ENCODE data around the gene SGK1. TPM values are rescaled to one million over a fixed set of nuclear protein-coding genes. Genes with fewer than 3 reads are reported as not detected.
"Not testable (repeated sequence)": the region's sequence is repeated elsewhere in the genome, so short reads cannot be mapped to it uniquely, and the experiment has no call there.

The SGK1 gene
- polyA plus RNA-seq, 1 of the 3 experiments (the other 2 are of a cell fraction), result 440 TPM

GRCh38 chr6:134195164-134195906, 122.6 kb downstream of the SGK1 start:
- DNase-seq, result no peak
- H3K4me3 ChIP-seq (ENCODE audit: low read depth in 2 of 2, low read length in 1 of 2), result no peak overlapping the region
- POLR2A ChIA-PET, result no interaction called here
- H2AFZ ChIP-seq (ENCODE audit: low read depth), result peak overlapping the region; percentile 69; the same call in 1 of the 2 replicates
- H4K20me1 ChIP-seq (ENCODE audit: insufficient read depth), result no peaks in the 10 kb centered on the region
- TF ChIP-seq RAD21 (IDR thresholded peaks at IDR 0.05; ENCODE audit: low read length) (no peak), TCF12 (IDR thresholded peaks at IDR 0.05) (no peak), MEF2A (IDR thresholded peaks at IDR 0.05; ENCODE audit: borderline replicate concordance, low read depth) (no peak)
- 66% methylated on average over 3 of the region's 3 CpGs for WGBS (ENCODE audit: low lambda C conversion rate)
- H3K36me3 ChIP-seq (replicated peaks in 1 of 2; ENCODE audit: control insufficient read depth in 1 of 2, insufficient read depth in 2 of 2, low read length in 1 of 2), result no peaks in the 10 kb centered on the region
- no peaks in the 10 kb centered on the region for H3K79me2 ChIP-seq (ENCODE audit: insufficient read depth)
- no peak overlapping the region for H3K9ac ChIP-seq
- H3K9me3 ChIP-seq, result no peaks in the 10 kb centered on the region
- H3F3A ChIP-seq (replicated peaks; ENCODE audit: insufficient read depth), result no peaks in the 10 kb centered on the region
- CTCF ChIA-PET, result interaction anchor here (1.8 to 3.8 kb wide), 2 partner anchors 18 to 627 kb away, joined by 5 to 15 read pairs; no protein-coding TSS in a partner anchor
- H3K4me1 ChIP-seq (ENCODE audit: control insufficient read depth in 1 of 2, insufficient read depth in 2 of 2, low read depth in 1 of 2, low read length in 1 of 2), result no peaks in the 10 kb centered on the region; a peak in 1 of 4 replicates
- peak overlapping the region in 1 of 2 experiments; percentile 71; a peak in 1 of 4 replicates for H3K27ac ChIP-seq (ENCODE audit: low read depth in 2 of 2, low read length in 1 of 2)
- H3K27me3 ChIP-seq (ENCODE audit: insufficient read depth), result no peaks in the 10 kb centered on the region
- no peaks in the 10 kb centered on the region for H3K9me2 ChIP-seq
- H3K4me2 ChIP-seq, result no peak overlapping the region

GRCh38 chr6:134193536-134194498, 124.1 kb downstream of the SGK1 start:
- H2AFZ ChIP-seq (ENCODE audit: low read depth), result no peak overlapping the region
- no peaks in the 10 kb centered on the region for H3K9me2 ChIP-seq
- H3K4me2 ChIP-seq, result no peak overlapping the region
- H3K27ac ChIP-seq (ENCODE audit: low read depth in 2 of 2, low read length in 1 of 2), result no peak overlapping the region
- 94% methylated on average over 6 of the region's 6 CpGs for WGBS (ENCODE audit: low lambda C conversion rate)
- no peaks in the 10 kb centered on the region for H3K9me3 ChIP-seq
- no peaks in the 10 kb centered on the region; a peak in 1 of 4 replicates for H3K4me1 ChIP-seq (ENCODE audit: control insufficient read depth in 1 of 2, insufficient read depth in 2 of 2, low read depth in 1 of 2, low read length in 1 of 2)
- no peaks in the 10 kb centered on the region for H4K20me1 ChIP-seq (ENCODE audit: insufficient read depth)
- no peaks in the 10 kb centered on the region for H3F3A ChIP-seq (replicated peaks; ENCODE audit: insufficient read depth)
- CTCF ChIA-PET, result interaction anchor here (0.6 to 3.8 kb wide), 7 partner anchors 12 to 629 kb away, joined by 3 to 15 read pairs (median 4); no protein-coding TSS in a partner anchor
- H3K4me3 ChIP-seq (ENCODE audit: low read depth in 2 of 2, low read length in 1 of 2), result no peak overlapping the region
- no peaks in the 10 kb centered on the region for H3K79me2 ChIP-seq (ENCODE audit: insufficient read depth)
- TF ChIP-seq USF2 (IDR thresholded peaks at IDR 0.05; ENCODE audit: borderline replicate concordance, low read depth, low read length) (no peak), RFX5 (IDR thresholded peaks at IDR 0.05; ENCODE audit: low read length) (no peak), MXI1 (IDR thresholded peaks at IDR 0.05; ENCODE audit: low read depth, low read length) (no peak)
- TF ChIP-seq, protein P1, sequence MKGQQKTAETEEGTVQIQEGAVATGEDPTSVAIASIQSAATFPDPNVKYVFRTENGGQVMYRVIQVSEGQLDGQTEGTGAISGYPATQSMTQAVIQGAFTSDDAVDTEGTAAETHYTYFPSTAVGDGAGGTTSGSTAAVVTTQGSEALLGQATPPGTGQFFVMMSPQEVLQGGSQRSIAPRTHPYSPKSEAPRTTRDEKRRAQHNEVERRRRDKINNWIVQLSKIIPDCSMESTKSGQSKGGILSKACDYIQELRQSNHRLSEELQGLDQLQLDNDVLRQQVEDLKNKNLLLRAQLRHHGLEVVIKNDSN (IDR thresholded peaks at IDR 0.05; ENCODE audit: borderline replicate concordance, low read depth), result no peak
- no peaks in the 10 kb centered on the region for H3K27me3 ChIP-seq (ENCODE audit: insufficient read depth)
- H3K9ac ChIP-seq, result no peak overlapping the region
- POLR2A ChIA-PET, result no interaction called here
- H3K36me3 ChIP-seq (replicated peaks in 1 of 2; ENCODE audit: control insufficient read depth in 1 of 2, insufficient read depth in 2 of 2, low read length in 1 of 2), result no peaks in the 10 kb centered on the region
- DNase-seq, result no peak

- CTCF ChIA-PET, result interaction anchor here (1.0 to 3.8 kb wide), 5 partner anchors 13 to 630 kb away, joined by 3 to 15 read pairs (median 4); no protein-coding TSS in a partner anchor
- H3F3A ChIP-seq (replicated peaks; ENCODE audit: insufficient read depth); H3K9me3 ChIP-seq; H3K4me3 ChIP-seq (ENCODE audit: low read depth in 2 of 2, low read length in 1 of 2); H3K9ac ChIP-seq; H4K20me1 ChIP-seq (ENCODE audit: insufficient read depth); H3K9me2 ChIP-seq; POLR2A ChIA-PET; H3K36me3 ChIP-seq (replicated peaks in 1 of 2; ENCODE audit: control insufficient read depth in 1 of 2, insufficient read depth in 2 of 2, low read length in 1 of 2); H2AFZ ChIP-seq (ENCODE audit: low read depth); H3K4me1 ChIP-seq (ENCODE audit: control insufficient read depth in 1 of 2, insufficient read depth in 2 of 2, low read depth in 1 of 2, low read length in 1 of 2); H3K27me3 ChIP-seq (ENCODE audit: insufficient read depth); H3K27ac ChIP-seq (ENCODE audit: low read depth in 2 of 2, low read length in 1 of 2); H3K4me2 ChIP-seq; DNase-seq; H3K79me2 ChIP-seq (ENCODE audit: insufficient read depth): not testable (repeated sequence)
- WGBS (ENCODE audit: low lambda C conversion rate), result 95% methylated on average over 8 of the region's 8 CpGs
Observed at GRCh38 chr6:134192609-134193008, 125.3 kb downstream of the SGK1 start.

Measured in SK-N-SH (cell line).